Lower lobe of right lung (tissue), 2 donors: ENCODE measurements around the gene DOCK4. TPM values are rescaled to one million over a fixed set of nuclear protein-coding genes. Genes with fewer than 3 reads are reported as not detected.

ENCODE experiments used
- ATAC-seq, 2 donors: fragments of 200-7000 bp; cut with Tn5 transposase; one replicate each; pipeline ENCODE4 v1.9.1; 2020 to 2022; ENCODE audit warnings: mild to moderate bottlenecking in 2 of 2, moderate library complexity in 2 of 2
- DNase-seq: peaks from one replicate; pipeline ENCODE4 v3.0.0-alpha.2; 2020
- H3K27ac ChIP-seq: fragments of 200-600 bp; one replicate; pipeline ENCODE4 v1.8.0; 2022
- H3K27me3 ChIP-seq: fragments of 200-600 bp; one replicate; pipeline ENCODE4 v1.8.0; 2022; ENCODE audit warnings: low read depth
- H3K36me3 ChIP-seq: fragments of 200-600 bp; one replicate; pipeline ENCODE4 v1.8.0; 2022; ENCODE audit warnings: mild to moderate bottlenecking
- H3K4me1 ChIP-seq: fragments of 200-600 bp; one replicate; pipeline ENCODE4 v1.8.0; 2022
- H3K4me3 ChIP-seq: fragments of 200-600 bp; one replicate; pipeline ENCODE4 v1.8.0; 2022; ENCODE audit warnings: mild to moderate bottlenecking
- H3K9me3 ChIP-seq: fragments of 200-600 bp; one replicate; pipeline ENCODE4 v1.8.0; 2022
- intact Hi-C: fragments of 100-400 bp; cut with DNase I; formaldehyde crosslinking; loops from one replicate; pipeline ENCODE4 v1.11.0; 2022
- total RNA-seq: library from RNA; stranded (reverse); fragmentation: NEBNext Ultra II Directional; extraction: Animal tissue kit (Norgen Biotek cat#: 25700); gene quantifications from one replicate; pipeline ENCODE4 v1.2.1, GENCODE V29; 2021
- TF ChIP-seq, protein P1 (sequence below): fragments of 200-600 bp; IDR thresholded peaks from one replicate; pipeline ENCODE4 v1.8.0; 2022; ENCODE audit warnings: antibody characterized with exemption, mild to moderate bottlenecking
- donor health status: DM: no; HTN: yes; CAD: no; lungs with severe emphysema.

The DOCK4 gene
- total RNA-seq, 1 donor from 2014 or later, result 78.5 TPM

DNA sequence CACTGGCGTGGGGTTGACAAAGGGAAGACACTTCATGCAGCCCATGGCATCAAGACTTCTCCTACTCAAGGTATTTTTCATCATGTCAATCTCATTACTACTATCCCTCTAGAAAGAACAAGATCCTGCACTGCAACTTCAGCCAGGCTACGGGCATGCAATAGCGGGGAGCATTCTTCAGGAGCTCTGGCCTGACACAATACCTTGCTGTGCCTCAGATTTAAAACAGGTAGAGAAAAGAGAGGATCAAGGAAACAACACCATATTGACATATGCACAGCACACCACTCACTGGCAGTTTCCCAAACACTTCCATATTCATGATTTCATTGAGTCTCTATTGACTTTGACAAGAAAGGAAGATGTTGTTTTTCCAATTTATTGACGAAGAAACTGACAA, 51.5 kb downstream of the DOCK4 start:
- H3K9me3 ChIP-seq, result no peaks in the 10 kb centered on the region
- intact Hi-C loops, result no loop called here
- DNase-seq (no peak), ATAC-seq (no peak)
- TF ChIP-seq, protein P1, sequence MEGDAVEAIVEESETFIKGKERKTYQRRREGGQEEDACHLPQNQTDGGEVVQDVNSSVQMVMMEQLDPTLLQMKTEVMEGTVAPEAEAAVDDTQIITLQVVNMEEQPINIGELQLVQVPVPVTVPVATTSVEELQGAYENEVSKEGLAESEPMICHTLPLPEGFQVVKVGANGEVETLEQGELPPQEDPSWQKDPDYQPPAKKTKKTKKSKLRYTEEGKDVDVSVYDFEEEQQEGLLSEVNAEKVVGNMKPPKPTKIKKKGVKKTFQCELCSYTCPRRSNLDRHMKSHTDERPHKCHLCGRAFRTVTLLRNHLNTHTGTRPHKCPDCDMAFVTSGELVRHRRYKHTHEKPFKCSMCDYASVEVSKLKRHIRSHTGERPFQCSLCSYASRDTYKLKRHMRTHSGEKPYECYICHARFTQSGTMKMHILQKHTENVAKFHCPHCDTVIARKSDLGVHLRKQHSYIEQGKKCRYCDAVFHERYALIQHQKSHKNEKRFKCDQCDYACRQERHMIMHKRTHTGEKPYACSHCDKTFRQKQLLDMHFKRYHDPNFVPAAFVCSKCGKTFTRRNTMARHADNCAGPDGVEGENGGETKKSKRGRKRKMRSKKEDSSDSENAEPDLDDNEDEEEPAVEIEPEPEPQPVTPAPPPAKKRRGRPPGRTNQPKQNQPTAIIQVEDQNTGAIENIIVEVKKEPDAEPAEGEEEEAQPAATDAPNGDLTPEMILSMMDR, result no peak
- H3K4me3 ChIP-seq, result no peak overlapping the region
- H3K27me3 ChIP-seq, result no peaks in the 10 kb centered on the region
- H3K4me1 ChIP-seq, result peaks cover 28% of the 10 kb centered on the region
- no peak overlapping the region for H3K27ac ChIP-seq
- no peaks in the 10 kb centered on the region for H3K36me3 ChIP-seq

DNA sequence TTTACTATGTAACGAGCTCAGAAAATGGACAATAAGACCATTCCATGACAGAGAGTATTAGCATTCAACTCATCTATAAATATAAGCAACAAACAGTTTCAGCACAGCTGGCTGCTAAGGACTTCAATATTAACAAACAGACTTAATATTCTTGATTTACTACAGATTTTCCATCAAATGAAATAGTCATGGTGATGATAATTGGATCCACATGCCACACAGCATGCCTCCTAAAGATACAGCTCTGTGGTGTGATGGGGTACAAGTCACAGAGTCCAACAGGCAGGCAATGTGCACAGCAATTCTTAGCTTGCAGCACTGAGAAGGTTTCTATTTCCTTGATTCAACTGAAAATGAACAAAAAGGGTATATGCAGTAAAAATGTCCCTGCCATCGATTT, 54.0 kb downstream of the DOCK4 start:
- no peaks in the 10 kb centered on the region for H3K27me3 ChIP-seq
- H3K9me3 ChIP-seq, result no peaks in the 10 kb centered on the region
- H3K27ac ChIP-seq, result no peak overlapping the region
- TF ChIP-seq, protein P1, result no peak
- no peak for ATAC-seq
- peaks cover 12% of the 10 kb centered on the region for H3K4me1 ChIP-seq
- H3K36me3 ChIP-seq, result no peaks in the 10 kb centered on the region
- H3K4me3 ChIP-seq, result no peak overlapping the region
- no peak for DNase-seq
- intact Hi-C loops, result no loop called here

DNA sequence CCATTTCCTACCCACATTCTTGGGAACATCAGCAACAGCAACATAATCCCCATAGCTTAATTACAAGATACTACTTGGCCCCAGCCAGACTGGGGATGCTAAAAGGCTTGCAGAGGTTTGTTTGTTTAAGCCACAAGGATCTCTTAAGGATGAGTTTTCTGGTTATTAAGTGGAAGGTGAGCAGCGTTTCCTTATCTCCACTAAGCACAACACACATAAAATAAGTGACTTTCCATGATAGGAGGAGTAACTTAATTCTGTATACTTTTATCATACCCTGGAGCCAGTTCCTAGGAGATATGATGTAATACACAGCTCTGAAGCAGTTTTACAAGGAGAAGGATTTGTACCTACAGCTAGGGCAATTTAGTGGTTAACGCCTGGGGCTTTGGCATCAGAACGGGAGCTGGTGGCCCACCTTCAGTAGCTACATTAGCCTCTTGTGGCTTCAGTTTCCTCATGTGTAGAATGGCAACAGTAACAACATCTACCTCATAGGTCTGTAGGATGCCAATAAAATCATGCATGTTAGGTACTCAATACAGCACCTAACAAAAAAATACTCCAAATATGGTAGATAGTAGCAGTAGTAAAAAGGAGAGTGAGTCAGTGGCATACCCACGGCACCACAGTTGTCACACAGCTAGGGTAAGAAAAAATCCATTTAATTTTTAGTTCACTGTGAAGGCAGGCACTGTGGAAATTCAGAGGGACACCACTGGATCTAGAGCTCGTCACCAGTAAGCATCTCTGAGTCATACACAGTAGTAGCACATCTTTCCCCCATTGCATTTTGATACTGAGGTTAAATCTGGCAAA, 55.2 kb downstream of the DOCK4 start:
- Histone ChIP-seq H3K4me1 (peaks cover 8% of the 10 kb centered on the region), H3K36me3 (no peaks in the 10 kb centered on the region), H3K27me3 (no peaks in the 10 kb centered on the region), H3K4me3 (no peak overlapping the region), H3K9me3 (no peaks in the 10 kb centered on the region), H3K27ac (no peak overlapping the region)
- TF ChIP-seq, protein P1, result no peak
- ATAC-seq (no peak), DNase-seq (no peak)
- intact Hi-C loops, result no loop called here

DNA sequence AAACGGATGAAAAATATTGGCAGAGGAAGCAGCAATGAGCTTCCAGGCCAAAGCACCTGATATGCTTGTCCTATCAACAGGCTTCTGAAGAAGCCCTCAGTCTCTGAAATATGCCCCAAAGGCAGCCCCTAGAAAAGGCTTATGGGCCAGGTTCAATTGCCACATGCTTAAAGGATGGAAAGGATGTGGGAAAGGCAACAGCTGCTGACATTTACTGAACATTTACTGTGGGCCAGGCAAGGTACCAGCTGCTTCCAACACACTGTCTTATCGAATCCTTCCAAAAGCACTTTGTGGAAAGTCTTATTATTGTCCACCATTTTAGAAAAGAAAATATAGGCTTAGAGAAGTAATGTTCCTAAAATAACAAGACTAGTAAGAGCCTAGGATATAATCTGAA, 56.5 kb downstream of the DOCK4 start:
- H3K27ac ChIP-seq, result no peak overlapping the region
- TF ChIP-seq, protein P1, result no peak
- no peaks in the 10 kb centered on the region for H3K9me3 ChIP-seq
- H3K4me1 ChIP-seq, result peaks cover 16% of the 10 kb centered on the region
- H3K36me3 ChIP-seq, result no peaks in the 10 kb centered on the region
- H3K4me3 ChIP-seq, result no peak overlapping the region
- DNase-seq (no peak), ATAC-seq (no peak)
- no peaks in the 10 kb centered on the region for H3K27me3 ChIP-seq
- intact Hi-C loops, result no loop called here

DNA sequence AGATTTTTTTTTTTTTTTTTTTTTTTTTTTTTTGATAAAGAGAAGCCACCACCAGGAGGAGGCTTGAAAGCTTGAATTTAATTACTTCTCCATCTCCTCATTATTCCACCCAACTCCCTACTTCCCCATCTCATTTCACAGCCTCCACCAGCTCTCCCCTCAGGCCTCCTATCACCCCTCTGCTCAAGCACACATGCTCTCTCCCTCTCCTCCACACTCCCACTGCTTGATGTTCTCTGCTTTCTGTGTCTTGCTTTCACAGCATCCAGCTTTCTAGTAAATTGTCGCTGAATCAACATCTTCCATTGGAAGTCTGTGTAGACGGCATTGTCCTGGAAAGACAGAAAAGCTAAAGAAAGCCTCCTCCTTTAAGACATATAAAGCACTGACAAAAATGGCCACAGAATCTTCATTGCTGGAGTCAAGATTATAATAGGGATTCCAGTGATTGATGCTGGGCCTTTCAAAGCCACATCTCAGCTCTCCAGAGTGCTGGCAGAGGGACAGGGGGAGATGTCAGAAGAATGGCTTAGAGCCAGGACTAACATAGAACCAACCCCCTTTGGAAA, 58.3 kb downstream of the DOCK4 start:
- intact Hi-C loops, result no loop called here
- no peak overlapping the region for H3K4me3 ChIP-seq
- TF ChIP-seq, protein P1, result no peak
- ATAC-seq (no peak), DNase-seq (no peak)
- H3K27me3 ChIP-seq, result no peaks in the 10 kb centered on the region
- no peaks in the 10 kb centered on the region for H3K36me3 ChIP-seq
- no peaks in the 10 kb centered on the region for H3K9me3 ChIP-seq
- no peak overlapping the region for H3K27ac ChIP-seq
- H3K4me1 ChIP-seq, result peaks cover 35% of the 10 kb centered on the region
